IMR-90 (cell line): ENCODE results near the gene CFAP119.

Source experiments
- CTCF ChIP-seq: conservative IDR thresholded peaks from 2 replicates; pipeline ENCODE4 v1.5.1; 2012; ENCODE audit warnings: mild to moderate bottlenecking, low read depth, low read length, improper control_type of control experiment
- FOS ChIP-seq: fragments of 150-350 bp; IDR thresholded peaks from 2 replicates; pipeline ENCODE4 v1.6.1; 2016; ENCODE audit warnings: low read depth, low read length
- MAZ ChIP-seq: IDR thresholded peaks from 2 replicates; pipeline ENCODE4 v1.6.1; 2012; ENCODE audit warnings: low read depth, mild to moderate bottlenecking, low read length, improper control_type of control experiment, moderate library complexity, borderline replicate concordance
- NFE2L2 ChIP-seq: fragments of 150-350 bp; IDR thresholded peaks from 2 replicates; pipeline ENCODE4 v1.6.1; 2016; ENCODE audit warnings: low read depth, mild to moderate bottlenecking, low read length
- POLR2A ChIP-seq: IDR thresholded peaks from 2 replicates; pipeline ENCODE4 v1.6.1; 2012; ENCODE audit warnings: mild to moderate bottlenecking, low read depth, low read length
- RAD21 ChIP-seq: IDR thresholded peaks from 2 replicates; pipeline ENCODE4 v1.6.1; 2012; ENCODE audit warnings: low read length, improper control_type of control experiment
- RFX5 ChIP-seq: IDR thresholded peaks from 2 replicates; pipeline ENCODE4 v1.8.0; 2012; ENCODE audit warnings: low read depth, mild to moderate bottlenecking, low read length, moderate library complexity
- USF2 ChIP-seq: fragments of 150-350 bp; IDR thresholded peaks from 2 replicates; pipeline ENCODE4 v1.6.1; 2017; ENCODE audit warnings: mild to moderate bottlenecking, antibody characterized with exemption, low read length, low read depth

- TF ChIP-seq NFE2L2 (no peak), CTCF (no peak), POLR2A (no peak), RAD21 (no peak), FOS (no peak), RFX5 (no peak), USF2 (no peak), MAZ (no peak)
These were observed 6.1 kb upstream of the CFAP119 start for GRCh38 chr16:30767767-30768465.
